Measurements from ENCODE around the gene ARHGAP4.

Gene ARHGAP4

DNA sequence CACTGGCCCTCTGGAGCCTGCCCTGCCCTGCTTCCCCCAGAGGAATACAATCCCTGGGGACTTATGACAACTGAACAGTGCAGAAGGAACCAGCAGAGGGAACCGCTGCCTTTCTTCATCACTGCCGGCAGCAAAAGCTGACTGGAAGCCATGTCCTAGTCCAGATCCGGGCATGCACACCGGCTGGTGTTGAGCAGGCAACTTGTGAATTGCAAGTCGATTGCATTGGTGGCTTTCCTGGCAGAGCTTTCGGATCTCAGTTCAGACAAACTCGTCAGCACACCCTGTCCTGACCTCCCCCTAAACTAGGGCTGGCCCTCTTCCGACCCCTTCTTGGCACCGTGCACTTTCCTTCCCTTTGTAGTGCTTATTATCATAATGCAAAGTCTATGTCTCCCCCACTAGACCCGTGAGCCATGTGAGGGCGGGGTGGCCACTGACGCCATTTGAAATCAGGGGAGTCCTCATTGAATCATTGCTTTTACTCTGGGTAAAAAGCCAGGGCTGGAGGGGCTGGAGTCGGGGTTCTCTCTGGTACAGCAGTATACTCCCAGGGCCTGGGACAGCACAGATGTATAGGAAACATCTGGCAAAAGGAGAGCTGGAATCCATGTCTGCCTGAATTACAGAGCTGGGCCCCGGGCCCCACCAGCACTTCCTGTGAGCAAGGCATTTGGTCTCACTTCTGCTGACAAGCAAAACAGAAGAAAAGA lies 1.8 kb downstream of the ARHGAP4 start:
- DNase-seq, result peak; percentile 53

DNA sequence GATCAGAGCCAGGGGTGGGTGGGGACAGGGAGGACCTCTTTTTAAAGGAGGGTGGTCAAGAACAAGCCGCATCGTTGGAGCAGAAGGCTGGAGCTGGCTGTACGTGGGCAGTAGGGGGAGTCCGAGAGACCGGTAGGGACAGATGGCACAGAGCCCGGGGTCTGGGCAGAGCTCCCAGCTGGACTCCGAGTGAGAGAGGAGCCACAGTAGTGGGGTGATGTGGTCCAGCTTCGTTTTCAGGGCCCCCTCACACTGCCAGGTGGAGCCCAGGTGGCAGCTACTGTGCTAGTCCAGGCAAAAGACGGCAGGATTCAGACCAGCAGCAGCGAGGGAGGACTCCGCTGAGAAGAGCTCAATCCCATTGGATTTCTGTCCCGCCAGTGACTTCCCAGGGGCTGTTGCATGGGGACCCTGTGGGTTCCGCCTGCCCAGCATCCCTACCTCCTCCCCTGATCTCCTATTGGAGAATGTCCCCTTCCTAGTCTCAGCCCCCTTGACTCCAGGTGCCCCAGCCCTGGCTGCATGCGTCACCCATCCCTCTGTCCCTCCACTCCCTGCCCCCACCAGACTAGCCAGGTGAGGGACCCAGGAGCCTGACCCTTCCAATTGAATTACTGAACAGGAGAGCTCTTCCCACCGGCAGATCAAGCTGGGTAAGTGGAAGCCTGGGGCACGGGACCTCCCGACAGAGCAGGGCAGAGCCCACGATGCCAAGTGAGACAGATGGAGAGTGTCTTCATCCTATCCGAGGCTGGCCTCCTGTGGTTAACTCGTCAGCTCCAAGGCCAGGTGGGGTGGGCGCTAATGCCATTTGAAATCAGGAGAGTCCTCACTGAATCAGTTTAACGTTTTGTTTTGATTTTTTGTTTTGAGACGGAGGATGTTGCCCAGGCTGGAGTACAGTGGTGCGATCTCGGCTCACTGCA lies 2.9 kb downstream of the ARHGAP4 start:
- DNase-seq, result no peak

DNA sequence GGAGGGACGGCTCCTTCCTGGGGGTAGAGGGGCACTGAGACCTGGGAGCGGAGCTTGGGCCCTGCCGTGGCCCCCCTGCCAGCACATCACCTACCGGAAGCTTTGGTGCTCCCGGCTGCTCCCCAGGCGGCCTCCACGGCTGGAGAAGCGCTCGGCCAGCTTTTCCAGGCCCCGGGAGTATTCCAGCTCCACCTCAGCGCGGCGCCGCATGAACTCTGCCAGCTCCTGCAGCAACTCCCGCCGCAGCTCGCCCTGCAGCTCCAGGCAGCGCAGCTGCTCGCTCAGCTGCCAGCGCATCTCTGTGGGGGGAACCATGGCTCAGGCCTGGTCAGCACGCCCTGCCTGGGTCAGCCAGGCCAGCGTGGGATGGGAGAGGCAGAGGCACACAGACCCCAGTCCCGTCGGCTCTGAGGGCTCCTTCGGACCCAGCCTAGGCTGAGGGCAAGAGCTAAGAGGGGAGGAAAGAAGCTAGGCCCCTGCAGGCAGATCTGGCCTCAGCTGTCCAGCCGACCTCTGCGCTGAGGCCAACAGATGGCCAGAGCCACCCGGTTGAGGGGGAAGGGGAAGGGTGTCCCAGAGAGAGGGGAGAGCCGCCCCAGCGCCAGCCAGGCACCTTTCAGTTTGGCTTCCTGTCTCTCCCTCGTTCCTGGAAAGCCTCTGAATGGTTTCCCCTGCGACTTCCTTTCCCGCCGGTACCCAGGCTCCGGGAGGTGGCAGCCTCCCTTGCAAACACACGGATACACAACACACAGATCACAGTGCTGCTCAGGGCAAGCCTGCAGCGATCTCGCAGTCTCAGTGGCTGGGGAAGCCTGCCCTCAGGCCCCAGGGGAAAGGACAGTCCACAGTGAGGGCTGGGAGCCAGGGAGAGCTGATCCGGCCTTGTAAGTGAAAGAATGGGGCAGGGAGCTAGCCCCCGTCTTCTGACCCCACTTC lies 4.3 kb downstream of the ARHGAP4 start:
- no peak for DNase-seq

DNA sequence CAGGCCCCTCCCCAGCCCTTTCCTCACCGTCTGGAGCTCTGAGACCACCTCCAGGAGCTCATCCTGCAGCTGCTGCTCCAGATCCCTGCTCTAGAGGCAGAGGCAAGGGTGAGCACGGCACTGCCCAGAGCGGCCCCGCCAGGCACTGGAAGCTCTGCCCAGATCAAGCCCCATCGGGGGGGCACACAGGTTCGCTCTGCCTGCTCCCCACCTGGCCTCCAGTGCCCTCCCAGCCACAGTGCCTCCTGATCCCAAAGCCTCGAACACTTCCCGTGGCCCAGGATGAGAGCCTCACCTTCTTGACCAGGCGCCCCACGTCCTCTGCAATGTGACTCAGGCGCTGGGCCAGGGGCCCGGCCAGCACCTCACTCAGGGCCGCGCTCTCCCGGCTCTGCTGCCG lies 5.0 kb downstream of the ARHGAP4 start:
- DNase-seq, result no peak

DNA sequence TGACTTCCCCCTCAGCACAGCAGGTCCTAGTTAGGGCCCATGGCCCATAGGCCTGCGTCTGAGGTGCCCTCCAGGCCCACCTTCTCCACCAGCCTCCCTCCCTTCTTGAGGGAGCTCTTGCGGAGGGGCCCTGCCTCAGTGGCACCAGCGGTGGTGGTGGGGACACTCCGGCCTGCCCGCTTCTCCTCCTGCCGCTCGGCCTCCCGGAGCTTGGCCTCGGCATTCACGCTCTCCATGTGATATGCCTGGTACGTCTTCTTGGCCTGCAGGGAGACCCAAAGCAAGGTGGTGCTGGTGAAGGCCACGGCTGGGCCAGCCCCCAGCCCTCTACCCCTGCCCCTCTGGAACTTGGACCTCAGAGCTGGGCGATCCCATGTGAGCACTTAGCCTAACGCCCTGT lies 5.5 kb downstream of the ARHGAP4 start:
- no peak for DNase-seq

DNA sequence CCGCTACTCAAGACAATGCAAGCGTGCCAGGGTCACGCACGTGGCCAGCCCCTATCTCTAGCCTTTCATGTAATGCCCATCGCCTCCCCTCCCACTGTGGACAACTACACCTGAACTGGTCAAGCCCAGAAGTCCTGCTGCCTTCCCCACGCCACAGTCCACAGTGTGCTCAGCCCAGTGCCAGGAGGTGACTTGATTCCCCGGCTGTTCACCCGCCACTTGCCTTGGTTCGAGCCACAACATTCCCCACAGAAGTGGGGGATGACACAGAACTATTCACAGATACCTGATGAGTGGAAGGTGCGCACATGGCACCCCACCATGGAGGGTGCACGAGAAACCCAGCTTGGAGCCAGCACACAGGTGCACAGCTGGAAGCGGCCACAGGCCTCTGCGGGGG lies 6.8 kb downstream of the ARHGAP4 start:
- DNase-seq, result no peak

DNA sequence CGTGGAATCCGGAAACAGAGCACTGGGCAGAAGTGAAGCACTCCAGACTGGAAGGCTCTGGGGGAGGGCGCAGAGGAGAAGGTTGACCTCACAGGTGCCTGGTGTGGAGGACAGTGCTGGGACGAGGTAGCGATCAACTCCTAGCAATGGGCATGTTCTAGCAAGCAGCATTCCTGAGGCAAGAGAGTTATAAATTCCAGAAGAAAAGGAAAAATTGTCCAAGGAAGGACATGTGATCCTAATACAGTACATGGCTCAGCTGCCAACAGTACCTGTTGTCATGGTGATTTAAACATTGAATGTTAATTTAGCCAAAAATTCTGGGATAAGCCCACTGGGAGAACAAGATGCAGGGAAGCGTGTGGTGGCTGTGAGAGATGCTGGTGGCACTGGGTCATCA lies 8.2 kb downstream of the ARHGAP4 start:
- DNase-seq, result no peak

DNA sequence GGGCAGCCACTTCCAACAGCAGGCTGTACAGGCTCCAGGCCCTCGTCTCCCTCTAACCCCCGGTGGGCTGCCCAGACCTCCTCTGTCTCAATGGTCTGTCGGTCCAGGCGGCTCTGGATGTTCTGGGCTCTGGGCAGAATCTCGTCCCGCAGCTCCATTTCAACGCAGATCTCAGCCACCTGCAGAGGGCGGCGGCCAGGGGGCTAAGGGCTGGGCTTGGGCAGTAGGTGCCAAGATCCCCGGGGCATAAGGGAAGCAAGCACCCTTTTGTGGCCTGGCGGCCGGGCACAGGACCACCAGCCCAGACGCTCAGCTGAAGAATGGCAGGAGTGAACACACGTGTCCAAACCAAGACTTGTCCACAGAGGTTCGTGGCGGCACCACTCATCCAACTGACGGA lies 12.4 kb downstream of the ARHGAP4 start:
- no peak for DNase-seq

DNA sequence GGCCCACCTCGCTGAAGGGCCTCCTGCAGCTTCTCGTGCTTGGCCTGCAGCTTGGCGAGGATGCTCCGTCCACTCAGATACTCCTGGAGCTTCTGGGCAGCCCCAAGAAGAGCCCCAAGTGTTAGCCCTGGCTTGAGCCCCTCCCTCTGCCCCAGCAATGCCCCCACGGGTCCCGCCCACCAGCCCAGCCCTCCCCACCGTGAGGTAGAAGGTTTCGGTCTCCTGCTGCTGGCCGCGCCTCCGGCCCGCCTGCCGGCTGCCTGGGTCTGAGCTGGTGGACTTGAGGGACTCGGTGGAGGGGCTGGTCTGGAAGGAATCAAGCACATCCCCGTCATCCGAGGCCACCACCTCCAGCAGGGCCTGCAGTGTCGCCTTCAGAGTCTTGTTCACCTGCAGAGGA lies 12.9 kb downstream of the ARHGAP4 start:
- DNase-seq, result no peak

DNA sequence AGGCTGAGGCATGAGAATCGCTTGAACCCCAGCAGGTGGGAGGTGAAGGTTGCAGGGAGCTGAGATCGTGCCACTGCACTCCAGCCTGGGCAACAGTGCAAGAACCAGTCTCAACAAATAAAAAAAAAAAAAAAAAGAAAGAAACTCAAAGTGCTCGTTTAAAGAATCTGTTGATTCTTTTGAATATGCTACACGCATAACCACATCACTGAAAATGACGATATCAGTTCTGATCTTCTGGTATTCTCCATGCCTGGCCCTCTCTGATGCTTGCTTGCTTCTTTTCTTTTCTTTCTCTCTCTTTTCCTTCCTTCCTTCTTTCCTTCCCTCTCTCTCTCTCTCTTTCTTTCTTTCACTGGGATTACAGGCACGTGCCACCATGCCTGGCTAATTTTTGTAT lies 14.3 kb downstream of the ARHGAP4 start:
- DNase-seq, result no peak

DNA sequence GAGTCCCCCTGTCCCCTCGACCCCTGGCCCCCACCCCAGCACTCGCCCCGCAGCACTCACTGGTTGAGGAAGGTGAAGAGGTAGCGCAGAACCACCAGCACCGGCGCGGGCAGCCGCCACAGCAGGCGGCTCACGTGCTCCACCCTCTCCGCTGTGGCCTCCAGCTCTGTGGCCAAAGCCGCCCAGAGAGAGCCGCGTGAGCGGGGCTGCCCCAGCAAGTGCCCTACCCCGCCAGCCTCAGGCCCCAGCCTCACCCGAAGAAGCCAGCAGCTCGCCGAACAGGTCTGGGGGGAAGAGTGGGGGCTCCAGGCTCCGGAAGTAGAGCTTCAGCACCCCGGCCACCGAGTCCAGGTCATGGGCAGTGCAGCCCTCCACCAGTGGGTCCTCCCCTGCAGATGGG lies 15.6 kb downstream of the ARHGAP4 start:
- no peak for DNase-seq

DNA sequence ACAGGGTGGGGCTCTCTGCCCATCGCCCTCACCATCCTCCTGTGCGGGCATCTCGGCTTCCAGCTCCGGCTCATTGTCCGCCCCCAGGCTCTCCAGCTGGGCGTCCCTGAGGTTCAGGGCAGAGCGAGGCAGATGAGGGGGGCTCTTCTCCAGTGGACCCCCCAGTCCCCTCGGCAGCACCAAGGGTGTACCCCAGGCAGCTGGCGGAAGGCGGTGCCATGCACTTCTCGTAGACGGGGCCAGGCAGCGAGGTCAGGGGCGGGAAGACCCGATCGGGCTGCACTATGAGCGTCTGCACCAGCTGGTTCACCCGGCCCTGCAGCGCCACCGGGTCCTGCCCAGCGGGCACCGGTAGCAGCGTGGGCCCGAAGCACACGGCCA lies 16.1 kb downstream of the ARHGAP4 start:
- no peak for DNase-seq

DNA sequence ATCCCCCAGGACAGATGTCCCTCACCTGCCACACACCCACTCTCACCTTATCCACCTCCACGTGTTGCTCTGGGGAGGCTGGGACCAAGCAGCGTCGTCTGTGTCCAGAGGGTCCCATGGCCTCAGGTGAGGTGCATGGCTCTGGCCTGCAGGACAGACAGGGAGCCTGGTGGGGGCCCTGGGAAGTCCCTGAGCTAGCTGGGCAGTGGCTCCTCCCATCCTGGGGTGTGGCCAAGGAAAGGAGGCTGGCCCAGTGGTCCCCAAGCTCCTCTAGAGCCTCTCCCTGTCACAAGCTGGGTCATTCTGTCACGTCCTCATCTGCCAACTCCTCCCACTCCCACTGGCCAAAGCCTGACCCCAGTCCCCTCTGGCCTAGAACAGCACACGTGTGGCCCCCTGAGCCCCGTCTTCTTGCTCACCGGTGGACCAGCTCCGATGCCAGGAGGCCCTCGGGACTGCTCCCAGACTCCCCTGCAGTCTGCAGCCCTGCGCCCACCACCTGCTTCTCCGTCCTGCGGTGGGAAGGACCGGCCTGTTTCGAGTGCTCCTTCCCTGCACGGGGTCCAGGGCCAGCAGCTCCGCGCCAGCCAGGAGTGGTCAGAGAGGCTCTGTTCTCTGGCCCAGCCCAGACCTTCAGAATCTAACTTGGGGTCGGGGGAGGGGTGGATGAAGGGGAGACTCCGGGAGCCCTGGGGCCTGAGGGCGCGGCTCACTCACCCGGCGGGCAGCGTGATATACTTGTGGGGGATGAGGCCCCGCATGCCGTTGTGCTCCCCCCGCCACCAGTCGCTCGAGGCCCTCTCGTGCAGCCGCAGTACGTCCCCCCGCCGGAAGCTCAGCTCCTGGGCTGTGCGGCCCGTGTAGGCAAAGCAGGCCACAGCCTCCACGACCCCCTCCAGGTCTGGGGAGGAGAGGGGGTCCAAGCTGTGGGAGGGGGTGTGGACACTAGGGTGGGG lies 16.8 kb downstream of the ARHGAP4 start:
- DNase-seq, result peak; percentile 21

DNA sequence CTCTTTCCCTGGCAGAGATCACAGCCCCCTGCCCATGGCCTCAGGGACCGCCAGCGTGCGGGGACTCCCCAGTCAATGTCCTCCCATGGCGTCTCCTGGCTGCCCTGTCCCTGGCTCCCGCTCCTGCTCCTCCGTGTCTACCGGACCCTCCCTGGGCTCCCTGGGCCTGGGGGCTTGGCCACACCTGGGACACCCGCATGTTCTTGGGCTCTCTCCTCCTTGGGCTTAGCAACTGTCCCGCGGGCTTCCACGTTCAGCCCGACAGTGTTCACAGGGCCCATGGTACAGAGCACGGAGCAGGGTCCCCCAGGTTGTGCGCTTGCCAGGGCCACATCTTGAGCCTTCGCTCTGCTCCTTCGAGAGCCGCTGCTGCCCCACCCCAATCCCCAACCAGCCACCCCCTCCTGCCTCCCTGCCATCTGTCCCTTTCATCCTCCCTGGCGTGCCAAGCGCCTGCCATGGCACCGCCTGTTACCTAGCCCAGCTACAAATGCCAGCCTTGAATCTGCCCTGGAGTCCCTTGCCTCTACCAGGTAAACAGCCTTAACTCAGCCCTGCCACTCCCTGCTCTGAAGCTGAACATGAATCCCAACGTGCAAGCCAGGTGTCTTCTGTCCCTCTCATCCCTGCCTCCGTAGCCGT lies 17.7 kb downstream of the ARHGAP4 start:
- no peak for DNase-seq

DNA sequence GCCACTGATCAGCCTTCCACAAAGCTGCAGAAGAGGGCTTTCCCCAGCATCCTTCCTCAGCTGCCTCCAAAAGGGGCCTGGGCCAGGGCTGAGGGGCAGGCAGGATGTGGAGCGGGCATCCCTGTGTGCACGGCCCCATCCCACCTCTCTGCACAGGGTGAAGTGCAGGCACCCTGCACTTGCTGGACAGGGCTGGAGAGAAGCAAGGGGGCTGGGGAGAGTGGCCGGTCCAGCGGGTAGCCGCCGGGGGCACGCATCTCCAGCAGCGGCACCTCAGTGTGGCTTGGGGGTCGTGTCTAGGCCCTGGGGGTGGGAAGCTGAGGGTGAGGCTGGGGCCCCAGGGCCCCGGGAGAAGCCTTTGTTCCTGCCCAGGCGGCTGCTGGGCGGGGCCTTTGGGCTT lies 18.6 kb downstream of the ARHGAP4 start:
- no peak for DNase-seq

DNA sequence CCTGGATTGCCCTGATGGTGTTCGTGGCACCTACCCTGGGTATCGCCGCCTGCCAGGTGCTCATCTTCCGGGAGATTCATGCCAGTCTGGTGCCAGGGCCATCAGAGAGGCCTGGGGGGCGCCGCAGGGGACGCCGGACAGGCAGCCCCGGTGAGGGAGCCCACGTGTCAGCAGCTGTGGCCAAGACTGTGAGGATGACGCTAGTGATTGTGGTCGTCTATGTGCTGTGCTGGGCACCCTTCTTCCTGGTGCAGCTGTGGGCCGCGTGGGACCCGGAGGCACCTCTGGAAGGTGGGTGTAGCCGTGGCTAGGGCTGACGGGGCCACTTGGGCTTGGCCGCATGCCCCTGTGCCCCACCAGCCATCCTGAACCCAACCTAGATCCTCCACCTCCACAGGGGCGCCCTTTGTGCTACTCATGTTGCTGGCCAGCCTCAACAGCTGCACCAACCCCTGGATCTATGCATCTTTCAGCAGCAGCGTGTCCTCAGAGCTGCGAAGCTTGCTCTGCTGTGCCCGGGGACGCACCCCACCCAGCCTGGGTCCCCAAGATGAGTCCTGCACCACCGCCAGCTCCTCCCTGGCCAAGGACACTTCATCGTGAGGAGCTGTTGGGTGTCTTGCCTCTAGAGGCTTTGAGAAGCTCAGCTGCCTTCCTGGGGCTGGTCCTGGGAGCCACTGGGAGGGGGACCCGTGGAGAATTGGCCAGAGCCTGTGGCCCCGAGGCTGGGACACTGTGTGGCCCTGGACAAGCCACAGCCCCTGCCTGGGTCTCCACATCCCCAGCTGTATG lies 19.7 kb downstream of the ARHGAP4 start:
- no peak for DNase-seq

DNA sequence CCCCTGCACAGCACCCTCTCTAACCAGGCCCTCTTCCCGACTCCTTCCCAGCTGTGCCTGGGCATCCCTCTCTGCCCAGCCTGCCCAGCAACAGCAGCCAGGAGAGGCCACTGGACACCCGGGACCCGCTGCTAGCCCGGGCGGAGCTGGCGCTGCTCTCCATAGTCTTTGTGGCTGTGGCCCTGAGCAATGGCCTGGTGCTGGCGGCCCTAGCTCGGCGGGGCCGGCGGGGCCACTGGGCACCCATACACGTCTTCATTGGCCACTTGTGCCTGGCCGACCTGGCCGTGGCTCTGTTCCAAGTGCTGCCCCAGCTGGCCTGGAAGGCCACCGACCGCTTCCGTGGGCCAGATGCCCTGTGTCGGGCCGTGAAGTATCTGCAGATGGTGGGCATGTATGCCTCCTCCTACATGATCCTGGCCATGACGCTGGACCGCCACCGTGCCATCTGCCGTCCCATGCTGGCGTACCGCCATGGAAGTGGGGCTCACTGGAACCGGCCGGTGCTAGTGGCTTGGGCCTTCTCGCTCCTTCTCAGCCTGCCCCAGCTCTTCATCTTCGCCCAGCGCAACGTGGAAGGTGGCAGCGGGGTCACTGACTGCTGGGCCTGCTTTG lies 20.5 kb downstream of the ARHGAP4 start:
- DNase-seq, result no peak

DNA sequence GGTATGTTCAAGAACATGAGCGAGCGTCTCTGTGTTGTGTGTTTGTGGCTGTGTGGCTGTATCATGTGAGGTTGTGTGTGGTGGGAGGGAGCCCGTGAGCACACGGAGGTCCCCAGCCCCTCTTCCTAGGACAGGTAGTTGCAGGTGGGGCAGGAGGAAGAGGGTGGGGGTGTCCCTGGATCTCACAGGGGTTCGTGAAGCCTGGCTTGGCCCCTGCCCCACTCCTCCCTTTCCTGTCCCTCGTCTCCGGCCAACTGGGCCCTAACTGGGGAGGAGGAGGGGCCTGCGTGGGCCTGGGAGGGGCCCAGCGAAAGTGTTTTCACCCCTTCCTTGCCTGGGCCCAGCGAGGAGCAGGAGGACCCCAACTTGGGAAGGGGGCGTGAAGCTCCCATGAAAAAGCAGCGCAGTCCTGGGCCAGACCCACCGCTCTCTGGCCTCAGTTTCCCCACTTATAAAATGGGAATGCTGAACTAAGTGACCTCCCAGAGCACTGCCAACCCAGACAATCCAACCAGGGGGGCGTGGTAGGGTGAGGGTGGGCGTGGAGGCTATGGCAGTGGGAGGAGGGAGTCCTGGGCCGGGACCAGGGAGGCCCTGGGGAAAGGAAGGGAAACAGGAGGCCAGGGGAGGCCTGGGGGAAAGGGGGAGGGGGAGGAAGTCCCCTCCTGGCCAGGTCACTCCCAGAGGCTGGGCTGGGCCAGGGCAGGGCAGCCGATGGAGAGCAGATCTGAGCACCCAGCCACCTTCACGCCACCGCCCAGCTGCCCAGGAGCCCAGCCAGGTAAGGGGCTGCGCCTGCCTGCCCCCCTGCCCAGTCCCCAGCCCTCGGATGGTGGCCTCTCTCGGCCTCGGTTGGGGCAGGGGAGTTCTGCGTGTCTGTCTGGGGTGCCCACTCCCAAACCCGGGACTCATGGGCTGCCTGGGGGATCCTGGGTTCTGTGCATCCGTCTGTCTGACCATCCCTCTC lies 21.8 kb downstream of the ARHGAP4 start, which contains the start of gene AVPR2:
AVPR2 (plus strand) TSS at position 683 of the 967 bp plus-strand sequence. CDS start 473 bp downstream, outside the sequence.
- DNase-seq, result no peak
